Measurements from ENCODE around the gene KRTAP4-7. TPM values are rescaled to one million over a fixed set of nuclear protein-coding genes. Genes with fewer than 3 reads are reported as not detected.
"Not testable (repeated sequence)": the region's sequence is repeated elsewhere in the genome, so short reads cannot be mapped to it uniquely, and the experiment has no call there.

Gene KRTAP4-7
- total RNA-seq, 1 experiment from 2014 or later: not detected

- H4K20me1 ChIP-seq (ENCODE audit: insufficient read depth); intact Hi-C loops (cut with micrococcal nuclease); DNase-seq (ENCODE audit: low read depth, low spot score); H3K79me2 ChIP-seq (ENCODE audit: insufficient read depth, low read length); H3K27me3 ChIP-seq (ENCODE audit: insufficient read depth, low read length); BruUV-seq (replicated peaks); H3K9ac ChIP-seq (ENCODE audit: low read length); H3K9me2 ChIP-seq (ENCODE audit: insufficient read depth); H3K4me3 ChIP-seq (replicated peaks in 1 of 2; ENCODE audit: low read depth in 1 of 2, low read length in 2 of 2); ATAC-seq; POLR2A ChIA-PET; H3K27ac ChIP-seq (ENCODE audit: low read depth, low read length); H3K36me3 ChIP-seq (ENCODE audit: control insufficient read depth in 1 of 2, insufficient read depth in 2 of 2, low read length in 2 of 2); H3K4me2 ChIP-seq (ENCODE audit: low read length); H2AFZ ChIP-seq (ENCODE audit: low read depth, low read length, poor library complexity, severe bottlenecking); RAD21 ChIA-PET (ENCODE audit: low non-redundant PET in 1 of 2, low total read pairs in 2 of 2, uncharacterized antibody in 2 of 2, unreplicated experiment in 2 of 2); CTCF ChIA-PET; H3K9me3 ChIP-seq (ENCODE audit: control insufficient read depth in 1 of 2, insufficient read depth in 1 of 2, low read depth in 1 of 2, low read length in 2 of 2): not testable (repeated sequence)
- H3K4me1 ChIP-seq (ENCODE audit: control insufficient read depth in 1 of 2, insufficient read depth in 2 of 2, low read length in 2 of 2): peaks cover 0 to 14% of the 10 kb centered on the region in 2 experiments; a peak in 2 of 4 replicates
These were observed 34.0 kb downstream of the KRTAP4-7 start, which contains the start of gene KRTAP4-11 for GRCh38 chr17:41117846-41118386. Gene KRTAP4-11, minus strand, starts transcription at chr17:41118373. Its CDS starts 58 bp downstream, at chr17:41118315.

GRCh38 chr17:41118721-41119120 is 34.8 kb downstream of the KRTAP4-7 start:
- H3K36me3 ChIP-seq (ENCODE audit: control insufficient read depth in 1 of 2, insufficient read depth in 2 of 2, low read length in 2 of 2): 0 out of 4 replicates have a peak, but pooled peaks cover 0 to 2% of the 10 kb centered on the region in 2 experiments
- H3K9me3 ChIP-seq (ENCODE audit: control insufficient read depth in 1 of 2, insufficient read depth in 1 of 2, low read depth in 1 of 2, low read length in 2 of 2): peaks cover 0 to 6% of the 10 kb centered on the region in 2 experiments; a peak in 1 of 4 replicates
- H3K27me3 ChIP-seq (ENCODE audit: insufficient read depth, low read length): no peaks in the 10 kb centered on the region
- H3K79me2 ChIP-seq (ENCODE audit: insufficient read depth, low read length): no peaks in the 10 kb centered on the region
- no peak overlapping the region for H3K4me2 ChIP-seq (ENCODE audit: low read length)
- CTCF ChIA-PET: no interaction called here
- POLR2A ChIA-PET: no interaction called here
- no peak overlapping the region for H2AFZ ChIP-seq (ENCODE audit: low read depth, low read length, poor library complexity, severe bottlenecking)
- H3K9ac ChIP-seq (ENCODE audit: low read length): no peak overlapping the region
- no peak for TF ChIP-seq ATF3 (IDR thresholded peaks at IDR 0.05)
- no peak for TF ChIP-seq REST (IDR thresholded peaks at IDR 0.05; ENCODE audit: low read depth)
- TF ChIP-seq RAD21 (IDR thresholded peaks at IDR 0.05; ENCODE audit: low read depth): no peak
- TF ChIP-seq EGR1 (IDR thresholded peaks at IDR 0.05; ENCODE audit: low read depth): no peak
- no peak for TF ChIP-seq ZFX (IDR thresholded peaks at IDR 0.05)
- no peak for TF ChIP-seq MAX (IDR thresholded peaks at IDR 0.05)
- no peak for TF ChIP-seq ZBTB33 (IDR thresholded peaks at IDR 0.05; ENCODE audit: extremely low read depth, insufficient replicate concordance, low read length)
- no peak for TF ChIP-seq POLR2A (IDR thresholded peaks at IDR 0.05; ENCODE audit: borderline replicate concordance, extremely low read depth, insufficient read depth, insufficient read length)
- no peak for TF ChIP-seq SP1 (IDR thresholded peaks at IDR 0.05; ENCODE audit: low read depth)
- no peak overlapping the region for H3K4me3 ChIP-seq (replicated peaks in 1 of 2; ENCODE audit: low read depth in 1 of 2, low read length in 2 of 2)
- BruUV-seq (replicated peaks): no TSS peak
- H3K27ac ChIP-seq (ENCODE audit: low read depth, low read length): no peak overlapping the region
- peaks cover 0 to 20% of the 10 kb centered on the region in 2 experiments; a peak in 2 of 4 replicates for H3K4me1 ChIP-seq (ENCODE audit: control insufficient read depth in 1 of 2, insufficient read depth in 2 of 2, low read length in 2 of 2)
- RAD21 ChIA-PET (ENCODE audit: low non-redundant PET in 1 of 2, low total read pairs in 2 of 2, uncharacterized antibody in 2 of 2, unreplicated experiment in 2 of 2): no interaction called here
- no peaks in the 10 kb centered on the region for H3K9me2 ChIP-seq (ENCODE audit: insufficient read depth)
- DNase-seq (ENCODE audit: low read depth, low spot score) (no peak), ATAC-seq (no peak)
- intact Hi-C loops (cut with micrococcal nuclease): no loop called here
- no peaks in the 10 kb centered on the region for H4K20me1 ChIP-seq (ENCODE audit: insufficient read depth)

Measured in HCT116 (cell line).